GM19455 (cell line): Measurements from ENCODE around the gene PYGM.

Source experiments
- ATAC-seq: cut with Tn5 transposase; IDR thresholded peaks from one replicate; pipeline ENCODE4 v1.9.1; 2021; ENCODE audit not compliant: unreplicated experiment

The PYGM gene

DNA sequence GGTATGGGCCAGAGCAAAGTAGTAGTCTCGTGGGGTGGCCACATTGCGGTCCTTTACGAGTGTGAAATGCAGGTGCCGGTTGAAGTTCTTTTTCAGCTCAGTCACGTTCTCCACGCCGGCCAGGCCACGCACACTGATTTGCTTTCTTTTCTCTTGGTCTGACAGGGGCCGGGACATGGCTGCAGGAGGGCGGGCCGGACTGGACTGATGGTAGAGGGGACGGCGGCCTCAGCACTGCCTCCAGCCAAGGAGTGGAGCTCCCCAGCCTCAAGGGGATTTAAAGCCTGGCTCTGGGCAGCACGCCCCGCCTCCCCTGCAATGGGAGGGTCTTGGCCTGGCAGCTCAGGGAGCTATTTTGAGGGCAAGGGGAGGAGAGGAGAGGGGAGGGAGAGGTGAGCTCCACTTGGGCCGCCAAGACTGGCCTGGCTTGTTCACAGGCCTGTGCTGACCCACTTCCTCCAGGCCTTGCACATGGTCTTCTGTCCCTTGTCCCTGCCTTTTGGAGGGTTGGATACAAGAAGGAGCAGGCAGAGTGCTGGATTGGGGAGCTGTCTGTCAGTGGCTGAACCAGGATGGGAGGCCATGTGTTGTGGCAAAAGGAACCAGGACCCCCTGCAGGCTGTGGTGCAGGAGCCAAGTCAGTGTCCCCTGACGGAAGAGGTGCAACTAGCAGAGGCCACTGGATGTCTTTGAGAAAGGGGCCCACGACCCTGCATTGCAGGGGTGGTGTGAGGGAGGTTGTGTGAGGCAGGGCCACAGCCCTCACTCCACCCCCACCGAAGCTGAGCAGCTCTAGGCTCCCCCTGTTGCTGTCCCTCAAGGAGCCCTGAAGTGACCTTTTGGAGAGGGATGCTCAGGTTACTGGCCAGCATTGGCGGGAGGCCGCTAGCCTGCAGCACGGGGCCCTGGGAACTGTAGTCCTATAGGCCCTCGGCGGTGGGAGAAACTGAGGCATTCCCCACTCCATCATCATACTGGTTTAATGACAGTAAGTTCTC, at the start of gene PYGM:
Gene PYGM, minus strand, starts transcription at position 253 of the 998 bp plus-strand sequence. Its CDS starts 76 bp downstream, at position 177.
- ATAC-seq, result no peak

DNA sequence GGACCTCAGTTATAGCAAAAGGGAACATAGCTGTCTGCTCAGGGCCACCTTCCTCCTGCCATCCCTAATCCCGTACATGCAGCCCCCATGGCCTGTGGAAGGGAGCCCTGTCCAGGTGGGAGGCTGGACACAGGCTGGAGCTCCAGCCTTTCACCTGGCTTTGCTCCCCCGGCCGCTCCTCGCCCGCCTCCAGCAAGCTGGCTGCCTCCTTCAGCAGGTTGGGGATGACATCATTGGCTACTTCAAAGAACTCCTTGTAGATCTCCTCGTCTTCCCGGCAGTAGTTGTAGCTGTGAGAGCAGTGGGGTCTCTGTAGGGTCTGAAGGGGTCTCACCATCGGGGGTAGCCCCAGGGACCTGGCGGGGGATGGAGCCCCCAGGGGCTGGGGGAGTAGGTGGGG, 45.7 kb upstream of the PYGM start:
- no peak for ATAC-seq

DNA sequence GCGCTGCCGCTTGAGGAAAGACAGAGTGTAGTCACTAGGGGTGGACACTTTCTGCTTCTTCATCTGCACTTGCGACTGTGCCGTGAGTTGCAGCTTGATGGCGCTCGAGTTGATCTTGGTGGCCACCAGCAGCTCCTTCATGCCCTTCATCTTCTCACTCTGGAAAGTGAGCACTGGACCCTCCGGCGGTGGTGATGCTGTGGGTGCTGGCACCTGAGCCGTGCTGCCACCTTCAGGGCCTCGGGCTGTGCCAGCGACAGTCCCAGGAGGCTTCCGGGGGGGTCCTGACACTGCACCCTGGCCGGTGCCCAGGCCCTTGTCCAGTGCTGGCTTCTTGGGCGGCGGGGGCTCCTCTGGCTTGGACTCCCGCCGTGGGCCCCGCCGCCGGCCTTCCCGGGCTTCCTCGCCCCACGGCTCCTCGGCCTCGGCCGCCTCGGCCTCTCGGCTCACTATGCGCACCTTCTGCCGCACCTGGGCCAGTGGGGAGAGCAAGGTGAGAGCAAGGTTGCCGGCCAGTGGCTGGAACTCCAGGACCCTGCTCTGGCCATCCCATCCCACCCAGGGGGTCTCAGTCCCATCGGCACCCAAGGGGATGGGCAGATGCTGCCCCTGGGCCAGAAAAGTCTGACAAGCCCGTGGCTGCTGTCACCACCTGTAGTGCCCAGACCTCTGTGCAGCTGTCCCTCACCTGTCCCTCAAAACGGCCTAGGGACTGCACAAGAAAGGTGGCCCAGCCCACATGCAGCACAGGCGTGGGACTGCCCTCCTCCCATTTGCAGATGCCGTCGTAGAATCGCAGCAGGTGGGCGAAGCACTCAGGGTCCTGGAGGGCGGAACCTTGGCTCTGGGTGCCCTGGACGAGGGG, 44.8 kb upstream of the PYGM start:
- ATAC-seq, result no peak

DNA sequence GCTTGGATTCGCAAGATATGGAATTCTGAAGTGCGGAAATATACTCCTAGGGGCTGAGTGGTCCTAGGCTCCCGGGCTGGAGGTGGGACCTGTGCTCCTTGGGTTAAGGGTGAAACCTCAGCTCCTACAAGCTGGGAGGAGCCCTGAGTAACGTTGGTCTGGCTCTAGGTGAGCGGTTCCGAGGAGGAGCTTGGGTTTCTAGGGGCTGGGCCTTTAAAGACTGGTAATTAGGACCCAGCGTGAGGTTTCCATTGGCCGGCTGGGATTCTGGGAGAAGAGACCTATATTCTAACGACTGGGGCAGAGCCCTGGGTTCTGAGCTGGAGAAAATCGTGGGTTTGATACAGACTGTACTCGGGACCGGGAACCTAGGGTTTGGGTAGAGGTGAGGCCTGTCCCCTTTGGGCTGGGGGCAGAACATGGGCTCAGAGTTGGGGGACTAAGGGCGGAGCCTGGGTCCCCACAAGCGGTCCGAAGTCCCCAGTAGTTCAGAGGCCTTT, 44.1 kb upstream of the PYGM start:
- ATAC-seq, result no peak

DNA sequence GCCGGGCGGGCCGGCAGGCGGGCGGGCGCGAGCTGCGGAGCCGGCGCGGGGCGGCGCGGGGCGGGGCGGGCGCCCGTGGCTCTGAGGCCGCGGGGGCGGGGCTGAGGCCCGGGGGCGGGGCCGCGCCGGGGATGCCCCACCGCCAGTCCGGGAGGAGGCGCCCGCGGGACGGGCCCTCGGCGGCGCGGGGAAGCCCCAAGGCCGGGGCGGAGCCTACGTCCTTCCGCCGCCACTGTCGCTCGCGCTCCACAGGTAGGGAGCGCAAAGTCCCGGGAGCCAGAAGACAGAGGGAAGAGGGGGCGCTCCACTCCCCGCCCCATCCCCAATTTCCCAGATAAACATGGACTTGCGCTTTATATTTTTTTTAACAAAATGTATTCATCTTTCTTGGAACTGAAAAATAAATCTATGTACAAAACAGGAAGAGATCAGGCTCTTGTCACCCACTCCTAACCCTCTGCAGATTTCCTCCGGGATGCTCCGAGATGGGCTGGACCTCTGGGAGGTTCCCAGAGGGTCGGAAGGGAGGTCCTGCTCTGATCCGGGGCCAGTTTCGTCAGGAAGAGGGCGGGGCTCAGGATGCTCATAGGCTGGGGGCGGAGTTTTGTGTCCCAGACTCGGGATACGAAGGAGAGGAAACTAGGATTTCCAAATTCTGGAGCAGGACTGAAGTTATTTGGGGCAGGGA, 43.5 kb upstream of the PYGM start, which contains the start of gene MAP4K2:
Gene MAP4K2, minus strand, starts transcription at position 57 of the 688 bp plus-strand sequence. CDS start 65 bp downstream, outside the sequence.
- peak; percentile 55 for ATAC-seq

DNA sequence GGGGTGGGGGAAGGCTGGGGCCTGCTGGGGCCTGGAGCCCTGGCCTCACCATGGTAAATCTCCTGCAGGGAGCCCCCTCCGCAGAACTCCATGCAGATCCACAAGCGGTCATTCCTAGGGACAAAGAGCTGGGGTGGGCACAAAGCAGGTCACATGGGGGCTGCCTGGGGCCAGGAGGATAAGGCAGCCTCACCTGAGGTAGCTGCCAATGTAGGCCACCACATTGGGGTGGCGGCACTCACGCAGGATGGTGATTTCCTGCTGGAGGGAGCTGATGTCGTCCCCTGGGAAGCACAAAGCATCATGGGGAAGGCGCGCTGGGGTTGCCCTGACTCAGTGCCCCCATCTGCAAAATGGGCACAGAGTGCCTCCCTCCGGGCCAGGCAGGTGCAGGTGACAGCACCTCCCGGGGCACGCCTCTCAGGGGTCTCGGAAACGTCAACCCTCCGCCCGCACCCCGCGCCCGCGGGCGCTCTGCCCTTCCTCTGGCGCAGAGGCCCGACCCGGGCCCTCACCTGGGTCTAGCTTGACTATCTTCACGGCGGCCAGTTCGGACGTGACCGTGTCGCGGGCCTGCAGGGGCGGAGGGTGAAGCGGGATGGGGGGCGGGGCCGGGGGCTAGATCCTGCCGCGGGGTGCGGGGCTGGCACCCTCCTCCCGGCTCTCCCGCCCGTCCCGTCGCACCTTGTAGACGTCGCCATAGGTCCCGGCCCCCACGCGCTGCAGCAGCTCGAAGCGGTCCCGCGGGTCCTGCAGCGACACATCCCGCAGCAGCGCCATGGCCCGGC, 42.8 kb upstream of the PYGM start:
- peak; percentile 33 for ATAC-seq

DNA sequence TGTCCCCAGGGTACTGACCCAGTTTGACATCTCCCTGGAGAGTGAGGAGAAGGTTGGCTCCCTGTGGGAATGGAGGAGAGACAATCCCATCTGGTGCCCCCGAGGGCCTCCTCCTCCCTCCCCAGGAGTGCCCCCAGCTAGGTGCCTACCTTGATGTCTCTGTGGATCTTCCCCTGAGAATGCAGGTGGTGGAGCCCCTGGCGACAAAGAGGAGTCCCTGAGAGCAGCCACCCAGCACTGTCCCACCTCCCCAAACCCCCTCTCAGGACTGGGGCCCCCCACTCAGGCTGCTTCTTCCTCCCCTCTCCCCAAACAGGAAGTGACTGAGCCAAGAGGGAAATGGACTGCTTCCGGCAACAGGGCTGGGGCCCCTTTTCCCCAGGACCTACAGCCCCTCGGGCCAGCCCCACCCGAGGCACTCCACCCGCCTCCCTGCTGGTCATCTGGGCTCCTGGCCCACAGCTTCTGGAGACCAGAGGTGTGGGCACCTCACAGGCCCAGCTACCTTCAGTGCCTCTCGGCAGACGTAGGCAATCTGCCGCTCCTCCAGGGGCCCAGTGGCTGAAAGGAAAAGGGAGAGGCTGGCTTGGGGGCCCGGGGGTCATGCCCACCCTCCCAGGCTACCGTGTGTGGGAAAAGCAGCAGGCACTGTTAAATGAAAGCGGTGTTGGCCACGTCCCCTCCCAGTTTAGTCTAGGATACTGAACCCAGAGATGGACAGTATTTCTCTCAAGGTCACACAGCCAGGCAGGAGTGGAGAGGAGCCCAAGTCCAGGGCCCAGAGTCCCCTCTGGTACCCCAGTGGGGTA, 42.0 kb upstream of the PYGM start:
- ATAC-seq, result no peak

DNA sequence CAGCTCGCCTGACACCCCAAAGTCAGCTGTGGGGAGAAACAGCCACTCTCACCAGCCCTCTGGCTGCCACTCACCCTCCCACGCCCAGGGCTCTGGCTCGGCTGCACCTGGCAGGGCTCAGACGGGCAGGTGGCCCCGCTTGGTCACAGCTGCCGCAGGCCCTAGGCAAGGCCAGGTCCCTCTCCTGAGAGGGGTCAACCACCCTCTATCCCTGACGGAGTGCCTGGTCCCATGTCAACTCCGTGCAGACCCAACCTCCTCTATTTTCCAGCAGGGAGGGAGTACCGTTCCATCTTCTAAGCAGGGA, 41.3 kb upstream of the PYGM start:
- no peak for ATAC-seq

DNA sequence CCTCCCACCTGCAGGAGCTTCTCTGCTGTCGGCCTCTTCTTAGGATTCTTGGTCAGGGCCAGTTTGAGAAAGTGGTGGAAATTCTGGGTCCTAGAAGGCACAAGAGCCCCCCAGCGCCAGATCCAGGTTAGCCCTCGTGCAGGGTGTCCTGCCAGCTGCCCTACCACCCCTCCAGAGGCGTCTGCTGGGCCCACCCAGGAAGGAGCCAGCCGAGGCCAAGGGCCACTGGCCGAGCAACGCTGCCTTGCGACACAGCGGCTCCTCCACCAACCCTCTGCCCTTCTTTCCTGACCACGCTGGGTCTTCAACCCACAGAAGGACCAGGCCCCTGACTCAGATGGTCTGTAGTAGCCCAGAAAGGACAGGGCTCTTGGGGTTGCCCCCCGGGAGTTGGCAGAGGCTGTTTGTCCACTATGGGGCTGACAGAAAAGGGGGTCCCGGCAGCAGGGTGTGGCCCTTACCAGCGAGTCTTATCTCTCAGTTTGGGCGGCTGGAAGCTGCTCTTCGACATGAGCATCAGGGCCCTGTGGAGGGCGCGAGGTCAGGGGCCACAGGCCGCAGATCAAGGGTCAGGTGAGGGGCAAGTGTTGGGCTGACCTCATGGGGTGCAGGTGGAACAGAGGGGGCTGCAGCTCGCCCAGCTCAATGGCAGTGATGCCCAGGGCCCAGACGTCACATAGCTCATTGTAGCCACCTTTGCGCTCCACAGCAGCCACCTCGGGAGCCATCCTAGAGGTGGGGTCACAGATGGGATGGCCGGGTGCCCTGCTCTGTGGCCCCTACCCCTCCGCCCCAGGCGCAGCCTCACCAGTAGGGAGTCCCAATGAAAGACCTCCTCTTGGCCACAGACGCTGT, 40.8 kb upstream of the PYGM start:
- ATAC-seq, result no peak

DNA sequence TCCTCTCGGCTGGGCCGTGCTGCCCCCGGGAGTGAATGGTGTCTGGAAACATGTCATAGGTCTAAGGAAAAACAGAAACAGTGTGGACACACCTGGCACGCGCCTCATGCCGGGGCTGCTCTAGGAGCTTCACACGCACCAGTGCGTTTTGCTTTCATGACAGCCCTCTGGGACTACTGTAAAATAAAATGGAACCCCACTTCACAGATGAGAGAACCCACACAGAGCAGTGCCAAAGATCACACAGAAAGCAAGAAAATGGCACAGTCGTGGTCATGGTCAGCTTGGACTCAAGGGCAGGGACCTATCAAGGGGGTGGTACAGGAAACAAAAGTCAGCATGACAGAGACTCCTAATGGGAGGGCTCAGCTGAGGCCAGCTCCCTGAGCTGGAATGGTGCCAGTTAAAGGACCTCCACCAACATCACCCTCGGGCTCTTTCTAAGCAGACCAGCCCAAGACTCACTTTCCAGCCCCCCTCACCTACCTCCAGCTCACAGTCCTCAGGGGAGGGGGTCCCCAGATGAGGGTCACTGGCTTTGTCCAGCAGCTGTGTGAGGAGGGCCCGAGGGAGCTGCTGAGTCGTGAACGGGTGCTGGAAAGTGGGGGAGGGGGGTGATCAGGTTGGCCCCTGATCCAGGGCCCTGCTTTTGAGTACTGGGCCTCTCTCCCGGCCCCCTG, 40.0 kb upstream of the PYGM start:
- ATAC-seq, result no peak

DNA sequence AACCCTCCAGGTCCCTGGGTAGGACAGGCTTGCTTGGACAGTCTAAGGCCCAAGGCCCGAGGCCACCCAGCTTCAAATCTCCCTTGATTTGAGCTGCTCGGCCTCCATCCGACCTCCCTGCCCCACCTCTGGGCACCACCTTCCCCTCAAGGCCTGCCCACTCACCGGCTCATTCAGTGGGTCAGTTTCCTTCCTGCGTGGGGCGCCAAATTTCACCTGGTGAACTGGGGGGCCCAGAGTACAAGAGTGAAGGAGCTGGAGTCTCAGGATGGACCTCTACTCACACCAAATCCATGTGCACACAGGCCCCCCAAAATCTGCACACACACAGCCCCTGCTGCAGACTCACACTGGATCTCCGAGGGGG, 39.5 kb upstream of the PYGM start:
- ATAC-seq, result no peak

DNA sequence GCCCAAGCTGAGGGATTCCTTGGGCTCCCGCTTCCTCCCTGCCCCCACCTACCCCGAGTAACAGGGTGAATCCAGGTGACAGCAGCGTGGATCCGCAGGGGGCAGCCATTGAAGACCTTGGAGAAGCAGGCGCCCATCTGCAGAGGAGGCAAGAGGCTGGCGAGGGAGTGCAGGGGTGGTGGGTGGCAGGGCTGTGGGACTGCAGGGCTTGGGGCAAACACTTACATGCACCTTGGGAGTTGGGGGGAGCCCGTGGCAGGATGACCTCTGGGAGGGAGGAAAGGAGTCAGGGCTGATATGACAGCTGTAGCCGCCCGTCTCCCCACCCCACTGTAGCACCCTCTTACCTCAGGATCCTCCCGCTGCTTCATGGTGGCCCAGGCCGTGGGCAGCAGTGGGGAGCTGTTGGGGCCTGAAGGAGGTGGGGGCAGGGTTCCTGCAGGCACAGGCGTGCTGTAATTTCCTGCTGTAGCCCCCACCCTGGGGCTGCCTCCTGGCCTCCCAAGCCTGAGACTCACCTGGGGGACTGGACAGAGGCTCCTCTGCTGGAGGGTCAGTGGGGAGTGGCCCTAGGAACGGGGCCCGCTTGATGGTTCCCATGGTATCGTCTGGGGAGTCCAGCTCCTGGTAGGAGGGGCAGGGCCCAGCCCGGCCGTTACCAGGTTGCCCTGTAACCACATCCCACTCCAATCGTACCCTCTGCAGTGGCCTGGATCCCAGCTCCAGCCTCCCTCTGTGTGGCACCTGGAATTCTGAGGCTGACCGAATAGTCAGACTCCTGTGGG, 37.2 kb upstream of the PYGM start:
- ATAC-seq, result no peak

DNA sequence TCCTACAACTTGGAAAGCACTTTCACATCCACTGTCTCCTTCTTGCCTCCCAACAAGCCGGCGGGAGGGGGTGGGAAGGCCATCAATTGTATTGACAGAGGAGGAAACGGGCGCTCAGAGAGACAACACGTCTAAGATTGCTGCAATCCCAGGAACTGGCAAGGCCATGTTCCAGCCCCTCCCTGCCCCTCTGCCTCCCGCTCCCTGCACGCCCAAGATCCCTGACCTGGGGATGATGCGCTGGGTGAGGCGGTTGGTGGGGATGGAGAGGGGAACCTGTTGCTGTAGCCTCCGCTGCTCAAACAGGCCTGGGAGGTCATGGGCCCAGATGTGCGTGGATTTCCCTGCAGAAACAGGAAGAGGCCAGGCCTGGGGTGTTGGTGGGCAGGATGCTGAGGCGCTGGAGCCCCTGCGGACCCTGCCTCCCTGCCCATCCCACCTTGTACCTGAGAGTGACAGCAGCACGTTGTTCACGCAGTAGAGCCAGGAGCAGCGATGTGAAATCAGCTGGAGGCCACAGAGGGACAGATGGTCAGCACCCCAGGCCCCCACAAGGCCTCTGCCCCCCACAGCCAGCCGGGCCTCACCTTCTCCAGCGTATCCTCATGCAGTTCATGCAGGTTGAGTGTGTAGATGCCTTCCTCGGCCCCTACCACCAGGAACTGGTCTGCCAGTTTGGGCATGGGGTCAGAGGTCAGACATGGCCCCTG, 36.4 kb upstream of the PYGM start:
- ATAC-seq, result no peak

DNA sequence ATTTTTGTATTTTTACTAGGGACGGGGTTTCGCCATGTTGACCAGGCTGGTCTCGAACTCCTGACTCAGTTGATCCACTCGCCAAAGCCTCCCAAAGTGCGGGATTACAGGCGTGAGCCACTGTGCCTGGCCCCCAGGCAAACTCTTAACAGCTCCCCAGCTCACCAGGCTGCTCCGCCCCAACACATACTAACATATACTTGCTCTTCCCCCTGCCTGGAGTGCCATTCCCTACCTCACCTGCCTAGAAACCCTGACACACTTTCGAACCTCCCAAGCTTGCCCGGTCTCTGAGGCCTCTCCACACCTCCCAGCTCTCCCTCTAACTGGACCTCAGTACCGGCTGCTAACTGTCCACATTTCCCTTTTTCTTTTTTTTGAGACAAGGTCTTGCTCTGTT, 34.8 kb upstream of the PYGM start:
- ATAC-seq, result no peak

DNA sequence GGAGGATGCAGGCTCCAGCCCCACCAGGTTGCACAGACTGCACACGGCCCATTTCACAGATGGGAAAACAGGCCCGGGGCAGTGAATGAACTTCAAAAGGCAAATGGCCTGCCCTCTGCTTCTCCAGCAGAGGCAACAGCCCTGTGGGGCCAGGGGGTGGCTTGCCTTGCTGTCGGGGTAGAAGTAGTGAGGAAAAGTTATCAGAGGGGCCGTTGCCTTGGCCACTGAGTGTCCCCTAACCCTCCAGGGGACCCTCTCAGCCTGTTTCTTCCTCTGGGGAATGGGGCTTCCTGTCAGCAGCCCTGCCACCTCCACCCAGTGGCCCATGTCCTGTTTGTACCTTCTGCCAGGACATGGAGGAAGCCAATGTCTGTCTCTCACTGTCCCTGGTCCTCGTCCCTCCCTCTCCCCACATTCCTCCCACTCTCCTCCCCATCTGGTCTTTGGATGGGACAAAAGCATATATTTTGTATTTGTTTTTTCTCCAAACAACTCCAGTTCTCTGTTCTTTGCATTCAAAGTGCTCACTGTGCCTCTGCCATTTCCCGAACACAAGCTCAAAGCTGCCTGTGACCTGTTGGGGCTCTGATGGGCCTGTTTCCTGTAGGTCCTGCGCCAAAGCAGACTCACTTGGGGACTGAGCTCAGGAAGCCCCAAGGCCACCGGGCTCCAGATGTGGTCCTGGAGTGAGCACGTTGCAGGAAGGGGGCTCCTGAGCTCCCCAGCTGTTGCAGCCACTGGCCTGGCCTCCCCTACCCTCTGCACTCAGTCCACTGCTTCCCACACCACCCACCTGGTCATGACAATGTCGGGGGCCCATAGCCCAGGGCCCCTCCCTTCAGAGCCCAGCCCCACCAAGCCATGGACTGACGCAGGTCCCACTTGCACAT, 33.7 kb upstream of the PYGM start:
- no peak for ATAC-seq

DNA sequence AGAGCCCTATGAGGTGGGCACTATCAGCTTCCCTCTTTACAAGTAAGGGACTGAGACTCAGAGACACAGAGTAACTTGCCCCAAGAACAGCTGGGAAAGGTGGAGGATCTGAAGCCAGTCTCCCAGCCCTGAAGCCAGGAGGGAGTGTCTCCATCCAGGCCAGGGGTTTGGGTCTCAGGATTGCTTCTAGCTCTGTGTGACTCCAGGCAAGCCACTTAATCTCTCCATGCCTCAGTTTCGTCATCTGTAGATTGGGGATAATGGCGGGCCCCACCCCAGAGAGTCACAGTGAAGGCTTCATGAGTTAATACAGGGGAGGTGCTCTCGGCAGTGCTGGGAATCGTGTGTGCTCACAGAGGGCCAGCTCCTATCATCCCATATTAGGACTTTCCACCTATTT, 32.7 kb upstream of the PYGM start:
- no peak for ATAC-seq
